ENCODE results near the gene KIF3C. TPM values are rescaled to one million over a fixed set of nuclear protein-coding genes. Genes with fewer than 3 reads are reported as not detected.

The KIF3C gene
- total and polyA plus RNA-seq, 2 of the 4 experiments (the other 2 are of a cell fraction) = 8.3 to 15.4 TPM

DNA sequence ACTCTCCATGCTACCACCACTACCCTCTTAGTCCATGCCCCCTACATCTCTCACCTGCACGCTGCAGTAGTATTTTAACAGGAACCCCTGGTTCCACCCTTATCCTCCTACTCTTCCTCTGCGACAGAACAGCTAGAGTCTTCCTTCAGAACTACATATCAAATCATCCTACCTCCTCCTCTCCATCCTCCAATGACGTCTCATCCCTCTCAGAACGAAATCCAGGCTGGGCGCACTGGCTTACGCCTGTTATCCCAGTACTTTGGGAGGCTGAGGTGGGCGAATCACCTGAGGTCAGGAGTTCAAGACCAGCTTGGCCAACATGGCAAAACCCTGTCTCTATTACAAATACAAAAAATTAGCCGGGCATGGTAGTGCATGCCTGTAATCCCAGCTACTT is 10.3 kb upstream of the KIF3C start:
- Histone ChIP-seq H2AK5ac (ENCODE audit: low read depth, low read length) (no peak overlapping the region), H3K4me3 (ENCODE audit: insufficient read depth, low read depth, low read length) (no peak overlapping the region), H3K9me1 (ENCODE audit: insufficient read depth, low read length) (no peaks in the 10 kb centered on the region), H4K91ac (ENCODE audit: insufficient read depth, low read depth, low read length) (no peak overlapping the region), H2BK5ac (ENCODE audit: low read depth, low read length, poor library complexity, severe bottlenecking) (no peak overlapping the region), H2BK20ac (ENCODE audit: low read depth, low read length) (no peak overlapping the region), H4K8ac (ENCODE audit: low read depth in 2 of 2, low read length in 2 of 2) (no peak overlapping the region), H3K9ac (ENCODE audit: low read depth, low read length) (no peak overlapping the region), H2AK9ac (replicated peaks; ENCODE audit: low read depth, low read length, poor library complexity) (no peak overlapping the region), H3K23ac (ENCODE audit: low read depth, low read length) (no peak overlapping the region), H4K5ac (ENCODE audit: low read depth, low read length) (no peak overlapping the region), H3K14ac (replicated peaks; ENCODE audit: low read depth, low read length) (no peak overlapping the region), H3K4ac (ENCODE audit: low read depth, low read length) (no peak overlapping the region), H3K56ac (ENCODE audit: extremely low read depth, insufficient read depth, low read length) (no peak overlapping the region), H2BK120ac (ENCODE audit: low read depth, low read length) (no peak overlapping the region), H3K4me2 (ENCODE audit: low read depth, low read length) (no peak overlapping the region), H3K27me3 (ENCODE audit: control insufficient read depth, insufficient read depth, low read length) (peaks cover 2% of the 10 kb centered on the region; the same call in 1 of the 2 replicates), H3K79me1 (ENCODE audit: low read depth in 1 of 2, low read length in 2 of 2) (no peaks in the 10 kb centered on the region), H4K20me1 (ENCODE audit: insufficient read depth, low read length) (no peaks in the 10 kb centered on the region), H2BK15ac (ENCODE audit: low read depth, low read length) (no peak overlapping the region), H3K9me3 (ENCODE audit: control insufficient read depth, insufficient read depth, low read length) (no peaks in the 10 kb centered on the region), H3K36me3 (ENCODE audit: control insufficient read depth, insufficient read depth, low read length) (no peaks in the 10 kb centered on the region), H2AFZ (replicated peaks; ENCODE audit: low read length, poor library complexity) (no peak overlapping the region), H3K4me1 (ENCODE audit: control insufficient read depth, insufficient read depth, low read length) (no peaks in the 10 kb centered on the region), H3K18ac (ENCODE audit: low read depth, low read length) (no peak overlapping the region), H3K27ac (ENCODE audit: insufficient read depth, low read length) (no peak overlapping the region)
- no peak for ATAC-seq (ENCODE audit: low read depth)
- dilution Hi-C loops (cut with HindIII; ENCODE audit: low sequenced_read_pairs, unreplicated experiment) (no loop called here), intact Hi-C loops (cut with micrococcal nuclease) (loop anchor here (10.0 kb wide), 1 partner anchor 92 kb away; no protein-coding TSS in a partner anchor), in situ Hi-C loops (cut with MboI; ENCODE audit: low sequenced_read_pairs) (loop anchor here (5.0 kb wide), 1 partner anchor 155 kb away; no protein-coding TSS in a partner anchor)
- WGBS, 2 experiments (ENCODE audit: extremely low coverage in 2 of 2, insufficient read length in 1 of 2) = 83% methylated on average over 6 of the region's 8 CpGs; no CpG with 5 or more reads in 1 of the 2 experiments
- TF ChIP-seq, protein P1, sequence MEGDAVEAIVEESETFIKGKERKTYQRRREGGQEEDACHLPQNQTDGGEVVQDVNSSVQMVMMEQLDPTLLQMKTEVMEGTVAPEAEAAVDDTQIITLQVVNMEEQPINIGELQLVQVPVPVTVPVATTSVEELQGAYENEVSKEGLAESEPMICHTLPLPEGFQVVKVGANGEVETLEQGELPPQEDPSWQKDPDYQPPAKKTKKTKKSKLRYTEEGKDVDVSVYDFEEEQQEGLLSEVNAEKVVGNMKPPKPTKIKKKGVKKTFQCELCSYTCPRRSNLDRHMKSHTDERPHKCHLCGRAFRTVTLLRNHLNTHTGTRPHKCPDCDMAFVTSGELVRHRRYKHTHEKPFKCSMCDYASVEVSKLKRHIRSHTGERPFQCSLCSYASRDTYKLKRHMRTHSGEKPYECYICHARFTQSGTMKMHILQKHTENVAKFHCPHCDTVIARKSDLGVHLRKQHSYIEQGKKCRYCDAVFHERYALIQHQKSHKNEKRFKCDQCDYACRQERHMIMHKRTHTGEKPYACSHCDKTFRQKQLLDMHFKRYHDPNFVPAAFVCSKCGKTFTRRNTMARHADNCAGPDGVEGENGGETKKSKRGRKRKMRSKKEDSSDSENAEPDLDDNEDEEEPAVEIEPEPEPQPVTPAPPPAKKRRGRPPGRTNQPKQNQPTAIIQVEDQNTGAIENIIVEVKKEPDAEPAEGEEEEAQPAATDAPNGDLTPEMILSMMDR (conservative IDR thresholded peaks at IDR 0.05; ENCODE audit: low read depth, low read length) = no peak
- no peak for TF ChIP-seq CHD1 (IDR thresholded peaks at IDR 0.05; ENCODE audit: low read depth, low read length)
- TF ChIP-seq, protein P2, sequence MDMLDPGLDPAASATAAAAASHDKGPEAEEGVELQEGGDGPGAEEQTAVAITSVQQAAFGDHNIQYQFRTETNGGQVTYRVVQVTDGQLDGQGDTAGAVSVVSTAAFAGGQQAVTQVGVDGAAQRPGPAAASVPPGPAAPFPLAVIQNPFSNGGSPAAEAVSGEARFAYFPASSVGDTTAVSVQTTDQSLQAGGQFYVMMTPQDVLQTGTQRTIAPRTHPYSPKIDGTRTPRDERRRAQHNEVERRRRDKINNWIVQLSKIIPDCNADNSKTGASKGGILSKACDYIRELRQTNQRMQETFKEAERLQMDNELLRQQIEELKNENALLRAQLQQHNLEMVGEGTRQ (IDR thresholded peaks at IDR 0.05; ENCODE audit: low read depth, low read length) = no peak
- TF ChIP-seq FOS (IDR thresholded peaks at IDR 0.05; ENCODE audit: low read depth, low read length) = no peak
- no peak for TF ChIP-seq MAZ (IDR thresholded peaks at IDR 0.05; ENCODE audit: borderline replicate concordance, low read depth, low read length)
- TF ChIP-seq NFE2L2 (IDR thresholded peaks at IDR 0.05; ENCODE audit: low read depth, low read length) = no peak
- TF ChIP-seq MAFK (IDR thresholded peaks at IDR 0.05; ENCODE audit: low read depth, low read length) = no peak
- TF ChIP-seq MXI1 (IDR thresholded peaks at IDR 0.05; ENCODE audit: borderline replicate concordance, low read depth, low read length) = no peak
- no peak for TF ChIP-seq SMC3 (IDR thresholded peaks at IDR 0.05; ENCODE audit: low read depth, low read length)
- no peak for TF ChIP-seq RAD21 (IDR thresholded peaks at IDR 0.05; ENCODE audit: low read length)
- no peak for TF ChIP-seq RCOR1 (IDR thresholded peaks at IDR 0.05; ENCODE audit: insufficient replicate concordance, low read length)
- TF ChIP-seq CEBPB (IDR thresholded peaks at IDR 0.05; ENCODE audit: low read depth, low read length) = no peak
- TF ChIP-seq, protein P3, sequence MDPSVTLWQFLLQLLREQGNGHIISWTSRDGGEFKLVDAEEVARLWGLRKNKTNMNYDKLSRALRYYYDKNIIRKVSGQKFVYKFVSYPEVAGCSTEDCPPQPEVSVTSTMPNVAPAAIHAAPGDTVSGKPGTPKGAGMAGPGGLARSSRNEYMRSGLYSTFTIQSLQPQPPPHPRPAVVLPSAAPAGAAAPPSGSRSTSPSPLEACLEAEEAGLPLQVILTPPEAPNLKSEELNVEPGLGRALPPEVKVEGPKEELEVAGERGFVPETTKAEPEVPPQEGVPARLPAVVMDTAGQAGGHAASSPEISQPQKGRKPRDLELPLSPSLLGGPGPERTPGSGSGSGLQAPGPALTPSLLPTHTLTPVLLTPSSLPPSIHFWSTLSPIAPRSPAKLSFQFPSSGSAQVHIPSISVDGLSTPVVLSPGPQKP (IDR thresholded peaks at IDR 0.05; ENCODE audit: borderline replicate concordance, low read depth, low read length) = no peak
- no peak for TF ChIP-seq POLR2A (IDR thresholded peaks at IDR 0.05; ENCODE audit: low read depth, low read length)
- TF ChIP-seq BHLHE40 (IDR thresholded peaks at IDR 0.05; ENCODE audit: low read depth, low read length) = no peak
- TF ChIP-seq RFX5 (IDR thresholded peaks at IDR 0.05; ENCODE audit: low read depth, low read length) = no peak
- ChIA-PET CTCF (interaction anchor here (0.6 to 0.7 kb wide), 2 partner anchors 73 to 1511 kb away, joined by 4 to 5 read pairs; no protein-coding TSS in a partner anchor), POLR2A (ENCODE audit: unreplicated experiment) (no interaction called here)
- BruUV-seq (replicated peaks) = no TSS peak
- no peak for DNase-seq

Data from IMR-90 (cell line).